HS-27A (cell line): ENCODE results near the gene SH3BP2.
"Not testable (repeated sequence)": the region's sequence is repeated elsewhere in the genome, so short reads cannot be mapped to it uniquely, and the experiment has no call there.

Source experiments
- DNase-seq: peaks from one replicate; pipeline ENCODE4 v3.0.0-alpha.2; 2012; ENCODE audit warnings: low read depth, missing footprints

Gene SH3BP2

GRCh38 chr4:2762486-2763370, 30.2 kb upstream of the SH3BP2 start:
- not testable (repeated sequence) for DNase-seq

- no peak for DNase-seq
These were observed 29.3 kb upstream of the SH3BP2 start for GRCh38 chr4:2763511-2763967.

GRCh38 chr4:2765832-2766526, 26.9 kb upstream of the SH3BP2 start:
- DNase-seq: no peak

GRCh38 chr4:2767046-2767704, 25.7 kb upstream of the SH3BP2 start:
- DNase-seq: no peak

- DNase-seq: no peak
These were observed 25.2 kb upstream of the SH3BP2 start for GRCh38 chr4:2767705-2768074.

GRCh38 chr4:2768124-2768523, 24.8 kb upstream of the SH3BP2 start:
- no peak for DNase-seq

- no peak for DNase-seq
These were observed 24.0 kb upstream of the SH3BP2 start for GRCh38 chr4:2768921-2769336.

GRCh38 chr4:2771264-2771663, 21.6 kb upstream of the SH3BP2 start:
- no peak for DNase-seq

GRCh38 chr4:2780643-2781042, 12.2 kb upstream of the SH3BP2 start:
- DNase-seq: not testable (repeated sequence)

GRCh38 chr4:2781911-2782310, 11.0 kb upstream of the SH3BP2 start:
- DNase-seq: no peak

- no peak for DNase-seq
These were observed 9.1 kb upstream of the SH3BP2 start for GRCh38 chr4:2783790-2784189.

GRCh38 chr4:2785613-2786012, 7.3 kb upstream of the SH3BP2 start:
- no peak for DNase-seq

GRCh38 chr4:2786152-2786671, 6.7 kb upstream of the SH3BP2 start:
- DNase-seq: no peak

GRCh38 chr4:2786794-2787229, 6.1 kb upstream of the SH3BP2 start:
- no peak for DNase-seq

GRCh38 chr4:2787230-2788100, 5.4 kb upstream of the SH3BP2 start:
- no peak for DNase-seq

GRCh38 chr4:2788101-2788500, 4.8 kb upstream of the SH3BP2 start:
- no peak for DNase-seq

GRCh38 chr4:2788532-2789103, 4.3 kb upstream of the SH3BP2 start:
- DNase-seq: no peak

- no peak for DNase-seq
These were observed 3.5 kb upstream of the SH3BP2 start for GRCh38 chr4:2789351-2789750.

GRCh38 chr4:2789793-2790582, 2.9 kb upstream of the SH3BP2 start:
- DNase-seq: no peak
